ENCODE results near the gene RNF31.

GRCh38 chr14:24132976-24133375, 14.3 kb upstream of the RNF31 start:
- TF ChIP-seq CTCF (IDR thresholded peaks at IDR 0.05) (no peak), EP300 (IDR thresholded peaks at IDR 0.05) (no peak)

Data from ovary (tissue), 3 donors.